IMR-90 (cell line): ENCODE measurements around the gene SLC29A1. TPM values are rescaled to one million over a fixed set of nuclear protein-coding genes. Genes with fewer than 3 reads are reported as not detected.

Source experiments
- ATAC-seq: fragments of 200-7000 bp; cut with Tn5 transposase; 2 replicates; pipeline ENCODE4 v1.9.1; 2020; ENCODE audit warnings: low read depth, mild to moderate bottlenecking, moderate library complexity
- BruUV-seq: library from RNA; stranded (reverse); fragments of 400-500 nt; replicated peaks from 2 replicates; lab custom pipeline; 2021; lab: Mats Ljungman, UMichigan
- CTCF ChIA-PET: fragments of 300-600 bp; formaldehyde crosslinking; extraction: SDS; loops from one replicate; lab custom pipeline; 2021; ENCODE audit warnings: antibody characterized with exemption; lab: Yijun Ruan, JAX
- POLR2A ChIA-PET: fragments of 300-600 bp; sonication (Branson Sonifier 250); formaldehyde crosslinking; loops from one replicate; lab custom pipeline; 2022; ENCODE audit warnings: antibody characterized with exemption; ENCODE audit not compliant: unreplicated experiment; lab: Charles Lee
- DNase-seq: peaks from one replicate; pipeline ENCODE4 v3.0.0; 2013
- H2AFZ ChIP-seq: replicated peaks from 2 replicates; pipeline ENCODE3; 2013; ENCODE audit warnings: low read length, mild to moderate bottlenecking; ENCODE audit not compliant: poor library complexity
- H2AK5ac ChIP-seq: 2 replicates; pipeline ENCODE4 v1.6.1; 2013; ENCODE audit warnings: low read depth, low read length, inconsistent platforms
- H2AK9ac ChIP-seq: replicated peaks from 2 replicates; pipeline ENCODE3; 2013; ENCODE audit warnings: mild to moderate bottlenecking, low read depth, low read length, moderate library complexity; ENCODE audit not compliant: poor library complexity
- H2BK120ac ChIP-seq: 2 replicates; pipeline ENCODE4 v1.6.1; 2013; ENCODE audit warnings: low read depth, low read length, inconsistent platforms
- H2BK15ac ChIP-seq: 3 replicates; pipeline ENCODE4 v1.6.1; 2013; ENCODE audit warnings: low read depth, low read length, inconsistent platforms
- H2BK20ac ChIP-seq: 2 replicates; pipeline ENCODE4 v1.6.1; 2013; ENCODE audit warnings: low read depth, mild to moderate bottlenecking, inconsistent platforms, low read length, moderate library complexity
- H2BK5ac ChIP-seq: 2 replicates; pipeline ENCODE4 v1.6.1; 2013; ENCODE audit warnings: mild to moderate bottlenecking, low read depth, low read length, inconsistent platforms; ENCODE audit not compliant: poor library complexity, severe bottlenecking
- H3K14ac ChIP-seq: replicated peaks from 2 replicates; pipeline ENCODE4 v1.6.1; 2013; ENCODE audit warnings: low read depth, low read length, inconsistent platforms
- H3K18ac ChIP-seq: 2 replicates; pipeline ENCODE4 v1.6.1; 2013; ENCODE audit warnings: low read depth, low read length, control low read depth
- H3K23ac ChIP-seq: 2 replicates; pipeline ENCODE4 v1.6.1; 2013; ENCODE audit warnings: low read depth, low read length, inconsistent platforms
- H3K27ac ChIP-seq: 2 replicates; pipeline ENCODE4 v1.5.1; 2013; ENCODE audit warnings: mild to moderate bottlenecking, control low read depth, low read length; ENCODE audit not compliant: insufficient read depth
- H3K27me3 ChIP-seq: 2 replicates; pipeline ENCODE4 v1.6.1; 2013; ENCODE audit warnings: low read length; ENCODE audit not compliant: control insufficient read depth, insufficient read depth
- H3K36me3 ChIP-seq: 2 replicates; pipeline ENCODE4 v1.6.1; 2013; ENCODE audit warnings: low read length, mixed read lengths; ENCODE audit not compliant: control insufficient read depth, insufficient read depth
- H3K4ac ChIP-seq: 2 replicates; pipeline ENCODE4 v1.6.1; 2013; ENCODE audit warnings: low read depth, low read length, inconsistent platforms
- H3K4me1 ChIP-seq: 2 replicates; pipeline ENCODE4 v1.6.1; 2013; ENCODE audit warnings: low read length, mixed read lengths; ENCODE audit not compliant: control insufficient read depth, insufficient read depth
- H3K4me2 ChIP-seq: 2 replicates; pipeline ENCODE4 v1.6.1; 2013; ENCODE audit warnings: low read depth, mild to moderate bottlenecking, control low read depth, low read length, moderate library complexity
- H3K4me3 ChIP-seq: 2 replicates; pipeline ENCODE4 v1.5.1; 2013; ENCODE audit warnings: low read depth, mild to moderate bottlenecking, control low read depth, low read length, moderate library complexity; ENCODE audit not compliant: insufficient read depth
- H3K56ac ChIP-seq: 2 replicates; pipeline ENCODE4 v1.6.1; 2013; ENCODE audit warnings: low read length, inconsistent platforms; ENCODE audit not compliant: insufficient read depth; ENCODE audit errors: extremely low read depth
- H3K79me1 ChIP-seq, 2 experiments: 2 replicates each; pipeline ENCODE4 v1.6.1; 2013; ENCODE audit warnings: low read length in 2 of 2, inconsistent platforms in 1 of 2, low read depth in 1 of 2
- H3K9ac ChIP-seq: 2 replicates; pipeline ENCODE4 v1.6.1; 2013; ENCODE audit warnings: low read depth, low read length, control low read depth
- H3K9me1 ChIP-seq: 2 replicates; pipeline ENCODE4 v1.6.1; 2013; ENCODE audit warnings: low read length, inconsistent platforms; ENCODE audit not compliant: insufficient read depth
- H3K9me3 ChIP-seq: 2 replicates; pipeline ENCODE4 v1.6.1; 2013; ENCODE audit warnings: low read length; ENCODE audit not compliant: control insufficient read depth, insufficient read depth
- H4K20me1 ChIP-seq: 2 replicates; pipeline ENCODE4 v1.6.1; 2013; ENCODE audit warnings: low read length, inconsistent platforms; ENCODE audit not compliant: insufficient read depth
- H4K5ac ChIP-seq: 2 replicates; pipeline ENCODE4 v1.6.1; 2013; ENCODE audit warnings: mild to moderate bottlenecking, low read depth, low read length, control low read depth
- H4K8ac ChIP-seq, 2 experiments: 2 replicates each; pipeline ENCODE4 v1.6.1; 2013; ENCODE audit warnings: low read depth in 2 of 2, low read length in 2 of 2, control low read depth in 1 of 2, inconsistent platforms in 1 of 2
- H4K91ac ChIP-seq: 2 replicates; pipeline ENCODE4 v1.6.1; 2013; ENCODE audit warnings: low read depth, low read length, inconsistent platforms; ENCODE audit not compliant: insufficient read depth
- MAZ ChIP-seq: IDR thresholded peaks from 2 replicates; pipeline ENCODE4 v1.6.1; 2012; ENCODE audit warnings: low read depth, mild to moderate bottlenecking, low read length, improper control_type of control experiment, moderate library complexity, borderline replicate concordance
- WGBS, 2 experiments: methylation state at CpG; one replicate each; pipeline versions ENCODE4 v1.1.5 to v1.1.7; 2013; ENCODE audit warnings: missing lambda C conversion rate in 2 of 2; ENCODE audit not compliant: insufficient read length in 1 of 2; ENCODE audit errors: extremely low coverage in 2 of 2; 5-methylcytosine and 5-hydroxymethylcytosine counted together
- dilution Hi-C: fragments of 300-500 bp; cut with HindIII; formaldehyde crosslinking; loops from one replicate; pipeline ENCODE4 v1.14.3; 2018; ENCODE audit warnings: low sequenced_read_pairs; ENCODE audit not compliant: unreplicated experiment
- in situ Hi-C: fragments of 300-500 bp; cut with MboI; formaldehyde crosslinking; loops from 3 replicates; pipeline ENCODE4 v1.14.3; 2019; ENCODE audit warnings: low sequenced_read_pairs, inconsistent platforms, mixed read lengths
- intact Hi-C: fragments of 100-400 bp; cut with micrococcal nuclease; formaldehyde crosslinking; loops from 2 replicates; pipeline ENCODE4 v1.10.0; 2022
- polyA plus RNA-seq, 3 experiments: library from polyadenylated mRNA; depleted of rRNA; stranded (reverse); fragments of >200 nt; gene quantifications; 2 replicates each; pipeline ENCODE4 v1.2.3, GENCODE V29; 2012; ENCODE audit warnings: low replicate concordance in 1 of 3
- total RNA-seq: library from RNA; depleted of rRNA; stranded (reverse); fragments of >200 nt; gene quantifications from 2 replicates; pipeline ENCODE4 v1.2.3, GENCODE V29; 2012

The SLC29A1 gene
- total and polyA plus RNA-seq, 2 of the 4 experiments (the other 2 are of a cell fraction) = 4.1 to 22.1 TPM

DNA sequence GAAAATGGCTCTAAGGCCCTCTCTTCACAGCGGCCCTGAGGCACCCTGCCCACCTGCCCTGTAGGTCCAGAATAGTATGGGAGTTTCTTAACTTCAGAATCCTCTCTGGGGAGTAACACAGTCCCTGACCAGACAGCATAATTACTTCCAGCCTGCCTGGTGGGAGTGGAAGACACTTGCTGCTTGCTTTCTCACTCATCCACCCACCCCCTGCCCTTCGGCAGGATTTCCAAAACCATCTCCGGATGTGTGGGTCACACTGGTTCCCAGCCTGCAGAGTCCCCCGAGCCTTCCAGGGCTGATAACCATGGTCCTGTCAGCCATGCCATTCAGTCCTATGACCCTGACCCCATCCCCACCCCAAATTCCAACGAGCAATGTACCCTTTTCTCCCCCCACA, 5.4 kb downstream of the SLC29A1 start:
- H3K4me1 ChIP-seq = 0 out of 2 replicates have a peak, but pooled peaks cover 7% of the 10 kb centered on the region
- H4K20me1 ChIP-seq = no peaks in the 10 kb centered on the region
- no peak overlapping the region for H3K9ac ChIP-seq
- no peak overlapping the region for H2BK15ac ChIP-seq
- no peak overlapping the region for H3K4ac ChIP-seq
- H3K14ac ChIP-seq = no peak overlapping the region
- no peak overlapping the region for H2AK9ac ChIP-seq
- in situ Hi-C loops (no loop called here), intact Hi-C loops (no loop called here), dilution Hi-C loops (no loop called here)
- ChIA-PET CTCF (no interaction called here), POLR2A (no interaction called here)
- H3K9me3 ChIP-seq = no peaks in the 10 kb centered on the region
- peaks cover 2% of the 10 kb centered on the region; the same call in 1 of the 2 replicates for H3K36me3 ChIP-seq
- no peak overlapping the region for H3K18ac ChIP-seq
- H3K23ac ChIP-seq = no peak overlapping the region
- peaks cover 0 to 8% of the 10 kb centered on the region in 2 experiments; a peak in 1 of 4 replicates for H3K79me1 ChIP-seq
- BruUV-seq = no TSS peak
- no peak overlapping the region for H2AK5ac ChIP-seq
- H4K5ac ChIP-seq = no peak overlapping the region
- H3K4me2 ChIP-seq = no peak overlapping the region
- H3K4me3 ChIP-seq = no peak overlapping the region
- H3K56ac ChIP-seq = no peak overlapping the region
- H3K27ac ChIP-seq = no peak overlapping the region
- H2BK5ac ChIP-seq = no peak overlapping the region
- no peak overlapping the region for H2BK20ac ChIP-seq
- no peak overlapping the region for H4K91ac ChIP-seq
- DNase-seq = no peak
- no peak overlapping the region for H4K8ac ChIP-seq
- TF ChIP-seq MAZ = no peak
- H2AFZ ChIP-seq = no peak overlapping the region
- no peak for ATAC-seq
- H3K9me1 ChIP-seq = no peaks in the 10 kb centered on the region
- no peaks in the 10 kb centered on the region for H3K27me3 ChIP-seq
- 97% methylated on average over 3 of the region's 5 CpGs; no CpG with 5 or more reads in 1 of the 2 experiments for WGBS, 2 experiments
- H2BK120ac ChIP-seq = no peak overlapping the region
